HEK293T (cell line): ENCODE results near the gene CCNY.

Experiments used
- ELF4 ChIP-seq: fragments of 450-650 bp; IDR thresholded peaks from 2 replicates; pipeline ENCODE4 v1.6.1; 2017; ENCODE audit warnings: antibody characterized with exemption
- FOXK2 ChIP-seq: fragments of 450-650 bp; IDR thresholded peaks from 2 replicates; pipeline ENCODE4 v1.6.1; 2016; ENCODE audit warnings: mild to moderate bottlenecking
- HDGF ChIP-seq: fragments of 450-650 bp; IDR thresholded peaks from 2 replicates; pipeline ENCODE4 v1.6.1; 2017; ENCODE audit warnings: antibody characterized with exemption, borderline replicate concordance
- NFRKB ChIP-seq: fragments of 450-650 bp; IDR thresholded peaks from 2 replicates; pipeline ENCODE4 v1.6.1; 2016; ENCODE audit warnings: mild to moderate bottlenecking, moderate library complexity
- SP1 ChIP-seq: fragments of 450-650 bp; IDR thresholded peaks from 2 replicates; pipeline ENCODE4 v1.6.1; 2017
- SUZ12 ChIP-seq: fragments of 450-650 bp; IDR thresholded peaks from 2 replicates; pipeline ENCODE4 v1.6.1; 2016; ENCODE audit warnings: mild to moderate bottlenecking
- TARDBP ChIP-seq: fragments of 450-650 bp; IDR thresholded peaks from 2 replicates; pipeline ENCODE4 v1.6.1; 2016
- ZNF384 ChIP-seq: fragments of 450-650 bp; IDR thresholded peaks from 2 replicates; pipeline ENCODE4 v1.6.1; 2016

DNA sequence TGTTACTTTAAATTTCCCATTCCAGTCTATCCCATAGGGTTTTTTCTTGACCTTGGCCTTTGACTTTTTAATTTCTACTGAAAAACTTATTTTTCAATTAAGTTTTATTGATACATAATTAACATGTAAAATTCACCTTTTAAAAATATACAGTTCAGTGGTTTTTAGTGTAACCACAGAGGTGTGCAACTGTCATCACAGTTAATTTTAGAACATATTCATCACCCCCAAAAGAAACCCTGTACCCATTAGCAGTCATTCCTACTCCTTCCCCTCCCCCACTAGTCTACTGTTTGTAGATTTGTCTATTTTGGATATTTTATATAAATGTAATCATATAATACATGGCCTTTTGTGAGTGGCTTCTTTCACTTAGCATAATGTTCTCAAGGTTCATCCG is 172.3 kb downstream of the CCNY start:
- no peak for TF ChIP-seq HDGF
- TF ChIP-seq NFRKB, result no peak
- TF ChIP-seq SUZ12, result no peak
- TF ChIP-seq SP1, result no peak
- TF ChIP-seq TARDBP, result no peak
- TF ChIP-seq ZNF384, result no peak
- no peak for TF ChIP-seq FOXK2
- no peak for TF ChIP-seq ELF4
